GM12878 (cell line): Measurements from ENCODE around the gene MN1. TPM values are rescaled to one million over a fixed set of nuclear protein-coding genes. Genes with fewer than 3 reads are reported as not detected.

Source experiments
- ATAC-seq: fragments of 200-7000 bp; cut with Tn5 transposase; 3 replicates; pipeline ENCODE4 v1.9.1; 2020; ENCODE audit warnings: mild to moderate bottlenecking, moderate library complexity
- BruUV-seq: library from RNA; stranded (reverse); fragments of 400-500 nt; replicated peaks from 2 replicates; lab custom pipeline; 2021; lab: Mats Ljungman, UMichigan
- CTCF ChIA-PET: fragments of 300-600 bp; sonication (Branson Sonifier 250); formaldehyde crosslinking; extraction: SDS; loops from one replicate; lab custom pipeline; 2021; ENCODE audit warnings: inconsistent platforms; lab: Yijun Ruan, JAX
- POLR2A ChIA-PET: fragments of 350-600 bp; formaldehyde crosslinking; extraction: SDS; loops from one replicate; lab custom pipeline; 2021; ENCODE audit warnings: inconsistent platforms; lab: Charles Lee
- RAD21 ChIA-PET: fragments of 300-600 bp; sonication (Branson Sonifier 250); formaldehyde crosslinking; loops from one replicate; lab custom pipeline; 2023; ENCODE audit warnings: antibody characterized with exemption; ENCODE audit not compliant: unreplicated experiment; lab: Charles Lee
- SMC1A ChIA-PET: fragments of 300-600 bp; sonication (Branson Sonifier 250); formaldehyde crosslinking; loops from one replicate; lab custom pipeline; 2023; ENCODE audit not compliant: unreplicated experiment, uncharacterized antibody; lab: Charles Lee
- DNase-seq: peaks from one replicate; pipeline ENCODE4 v3.0.0-alpha.2; 2011; ENCODE audit warnings: low read depth, low spot score
- FAIRE-seq: peaks from 3 replicates; lab custom pipeline; 2011; peaks lifted over from hg19 to GRCh38; lab: Jason Lieb, UNC
- H2AFZ ChIP-seq: 2 replicates; pipeline ENCODE4 v1.6.0; 2011; ENCODE audit warnings: low read depth, low read length, control low read depth; ENCODE audit not compliant: control insufficient read depth
- H3K27ac ChIP-seq: 2 replicates; pipeline ENCODE4 v1.5.1; 2011; ENCODE audit warnings: control low read depth; ENCODE audit not compliant: control insufficient read depth, insufficient read depth
- H3K27me3 ChIP-seq, 2 experiments: replicated peaks in 1 of 2; 2 replicates each; pipeline versions ENCODE4 v1.6.0 to v1.6.1; 2011; ENCODE audit warnings: low read length in 1 of 2; ENCODE audit not compliant: control insufficient read depth in 2 of 2, insufficient read depth in 2 of 2
- H3K36me3 ChIP-seq, 2 experiments: 2 replicates each; pipeline ENCODE4 v1.5.1; 2011; ENCODE audit warnings: low read length in 1 of 2; ENCODE audit not compliant: control insufficient read depth in 2 of 2, insufficient read depth in 2 of 2
- H3K4me1 ChIP-seq: 2 replicates; pipeline ENCODE4 v1.6.1; 2011; ENCODE audit warnings: mild to moderate bottlenecking, low read length, moderate library complexity, mixed read lengths; ENCODE audit not compliant: control insufficient read depth, insufficient read depth
- H3K4me2 ChIP-seq: 2 replicates; pipeline ENCODE4 v1.6.0; 2011; ENCODE audit warnings: control low read depth; ENCODE audit not compliant: control insufficient read depth, insufficient read depth
- H3K4me3 ChIP-seq: fragments of 200-600 bp; sonication (generic); 2 replicates; pipeline ENCODE4 v1.5.1; 2016
- H3K79me2 ChIP-seq: 2 replicates; pipeline ENCODE4 v1.6.0; 2011; ENCODE audit warnings: low read length; ENCODE audit not compliant: control insufficient read depth, insufficient read depth
- H3K9ac ChIP-seq: 2 replicates; pipeline ENCODE4 v1.8.0; 2011; ENCODE audit warnings: low read length, control low read depth, mixed read lengths; ENCODE audit not compliant: control insufficient read depth, insufficient read depth
- H3K9me3 ChIP-seq: replicated peaks from 3 replicates; pipeline ENCODE4 v1.5.1; 2011; ENCODE audit warnings: mild to moderate bottlenecking, low read length; ENCODE audit not compliant: control insufficient read depth, insufficient read depth
- H4K20me1 ChIP-seq: 2 replicates; pipeline ENCODE4 v1.6.0; 2011; ENCODE audit not compliant: control insufficient read depth, insufficient read depth
- BRCA1 ChIP-seq: IDR thresholded peaks from 2 replicates; pipeline ENCODE4 v1.6.1; 2011; ENCODE audit warnings: low read depth, low read length, improper control_type of control experiment
- CEBPB ChIP-seq, 2 experiments: fragments of 150-350 bp in 1 of 2; IDR thresholded peaks; 2 replicates each; pipeline ENCODE4 v1.6.1; 2012 to 2014; ENCODE audit warnings: low read depth in 2 of 2, low read length in 2 of 2, borderline replicate concordance in 1 of 2, inconsistent platforms in 1 of 2
- EGR1 ChIP-seq, 2 experiments: IDR thresholded peaks; 1 replicate in 1 of 2; 2 replicates in 1 of 2; pipeline ENCODE4 v1.6.1; 2011 to 2012; ENCODE audit warnings: low read depth in 2 of 2, low read length in 2 of 2, borderline replicate concordance in 1 of 2, mild to moderate bottlenecking in 1 of 2, moderate library complexity in 1 of 2
- IKZF2 ChIP-seq, 2 experiments: fragments of 450-650 bp; IDR thresholded peaks; 2 replicates each; pipeline ENCODE4 v1.6.1; 2017; ENCODE audit warnings: mild to moderate bottlenecking in 2 of 2, moderate library complexity in 2 of 2
- MTA2 ChIP-seq: fragments of 450-650 bp; IDR thresholded peaks from 2 replicates; pipeline ENCODE4 v1.6.1; 2016; ENCODE audit warnings: low read depth, mild to moderate bottlenecking, moderate library complexity
- MYB ChIP-seq: fragments of 150-350 bp; IDR thresholded peaks from 2 replicates; pipeline ENCODE4 v1.6.1; 2014; ENCODE audit warnings: mild to moderate bottlenecking, low read depth, low read length, borderline replicate concordance
- SIX5 ChIP-seq: IDR thresholded peaks from 2 replicates; pipeline ENCODE4 v1.6.1; 2011; ENCODE audit warnings: mild to moderate bottlenecking, low read depth, low read length, moderate library complexity; ENCODE audit not compliant: severe bottlenecking
- STAT3 ChIP-seq: IDR thresholded peaks from 2 replicates; pipeline ENCODE4 v1.6.1; 2011; ENCODE audit warnings: low read depth, low read length, improper control_type of control experiment
- ZSCAN29 ChIP-seq: fragments of 450-650 bp; IDR thresholded peaks from 2 replicates; pipeline ENCODE4 v1.6.1; 2017; ENCODE audit warnings: mild to moderate bottlenecking, moderate library complexity
- WGBS: methylation state at CpG from one replicate; pipeline ENCODE4 v1.1.6; 2016; ENCODE audit warnings: low lambda C conversion rate; ENCODE audit not compliant: insufficient replicate concordance, insufficient coverage; ENCODE audit errors: missing lambda C conversion rate; 5-methylcytosine and 5-hydroxymethylcytosine counted together
- in situ Hi-C: fragments of 300-500 bp; cut with MboI; formaldehyde crosslinking; loops from 9 replicates; pipeline ENCODE4 v1.14.3; 2018; ENCODE audit warnings: mixed read lengths
- intact Hi-C: fragments of 100-400 bp; cut with micrococcal nuclease; formaldehyde crosslinking; loops from one replicate; pipeline ENCODE4 v1.14.2; 2022; ENCODE audit not compliant: unreplicated experiment
- polyA plus RNA-seq, 11 experiments: library from polyadenylated mRNA; depleted of rRNA in 4 of 11; unstranded in 6 of 11; stranded (reverse) in 5 of 11; fragments of >200 nt; fragmentation: Nextera tagmentation in 4 of 11; fragmentation: Illumina TruSeq in 1 of 11; extraction: Ambion mirVana in 4 of 11; extraction: Trizol in 1 of 11; gene quantifications; 1 replicate in 1 of 11; 2 replicates in 10 of 11; pipeline versions ENCODE4 v1.2.1 to v1.2.3, GENCODE V29; 2011 to 2016; ENCODE audit warnings: inconsistent platforms in 2 of 11, missing spikeins in 2 of 11, low read depth in 1 of 11
- total RNA-seq, 4 experiments: library from RNA; depleted of rRNA in 3 of 4; stranded (reverse); fragments of >200 nt in 3 of 4; fragmentation: Illumina TruSeq in 1 of 4; extraction: Trizol in 1 of 4; gene quantifications; 2 replicates each; pipeline versions ENCODE4 v1.2.1 to v1.2.3, GENCODE V29; 2013 to 2021
- TF ChIP-seq, protein P1 (sequence below): fragments of 450-650 bp; IDR thresholded peaks from 2 replicates; pipeline ENCODE4 v1.6.1; 2017; ENCODE audit warnings: antibody characterized with exemption, mild to moderate bottlenecking, moderate library complexity

Gene MN1
- total and polyA plus RNA-seq, 10 of the 15 experiments (the other 5 are each of a cell fraction or from before 2014, with no cell fraction given): under 0.01 to 0.24 (median 0.03) TPM; not detected in 3

DNA sequence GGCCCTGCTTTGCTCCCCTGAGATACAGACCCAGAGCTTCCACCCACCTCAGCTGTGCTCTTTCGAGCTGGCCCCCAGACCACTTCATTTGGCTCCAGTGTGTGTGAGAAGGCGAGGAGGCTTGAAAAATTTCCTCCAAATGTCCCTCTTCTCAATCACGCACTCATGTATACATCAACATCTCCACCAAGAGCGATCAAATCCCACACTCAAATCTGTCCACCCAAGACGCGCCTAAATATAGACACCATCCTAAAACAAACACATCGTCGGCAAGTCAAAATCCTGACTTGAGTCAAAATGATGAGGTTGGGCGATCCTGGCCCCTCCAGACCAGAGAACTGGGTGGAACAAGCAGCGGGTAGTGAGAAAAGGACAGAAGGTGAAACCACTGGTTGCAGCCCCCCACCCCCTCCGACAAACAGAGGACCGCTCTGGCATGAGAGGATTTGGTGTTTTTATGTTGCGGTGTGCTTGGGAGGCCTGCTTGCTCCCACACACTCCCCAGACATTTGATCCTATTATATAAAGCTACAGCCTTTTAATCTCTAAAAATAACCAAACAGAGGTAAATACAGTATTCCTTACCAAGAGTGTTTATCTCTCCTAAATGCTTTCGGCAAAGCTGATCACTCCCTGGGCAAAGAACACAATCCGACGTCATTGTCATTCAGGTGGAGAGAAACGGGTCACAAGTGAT is 10.2 kb downstream of the MN1 start:
- ChIA-PET POLR2A (no interaction called here), CTCF (no interaction called here), SMC1A (no interaction called here), RAD21 (no interaction called here)
- WGBS: 63% methylated on average over 17 of the region's 17 CpGs
- DNase-seq: no peak
- H3K4me3 ChIP-seq: no peak overlapping the region
- no peaks in the 10 kb centered on the region for H4K20me1 ChIP-seq
- TF ChIP-seq MYB: no peak
- TF ChIP-seq MTA2: no peak
- no peak for TF ChIP-seq ZSCAN29
- no peak for TF ChIP-seq STAT3
- no peak for TF ChIP-seq CEBPB (IDR thresholded peaks at IDR 0.05; ENCODE audit: borderline replicate concordance in 1 of 2, low read depth in 2 of 2, low read length in 2 of 2)
- H3K79me2 ChIP-seq: no peaks in the 10 kb centered on the region
- H3K36me3 ChIP-seq: no peaks in the 10 kb centered on the region
- no peaks in the 10 kb centered on the region for H3K9me3 ChIP-seq
- no peaks in the 10 kb centered on the region for H3K4me1 ChIP-seq
- H3K27ac ChIP-seq: no peak overlapping the region
- no TSS peak for BruUV-seq
- ATAC-seq: no peak
- intact Hi-C loops (no loop called here), in situ Hi-C loops (no loop called here)
- no peak overlapping the region for H2AFZ ChIP-seq
- H3K4me2 ChIP-seq: no peak overlapping the region
- no peak for FAIRE-seq
- no peaks in the 10 kb centered on the region; a peak in 1 of 4 replicates for H3K27me3 ChIP-seq
- no peak overlapping the region for H3K9ac ChIP-seq

- H3K9ac ChIP-seq: no peak overlapping the region
- no peaks in the 10 kb centered on the region for H3K36me3 ChIP-seq
- ChIA-PET RAD21 (no interaction called here), POLR2A (no interaction called here), CTCF (no interaction called here), SMC1A (no interaction called here)
- no peaks in the 10 kb centered on the region; a peak in 1 of 4 replicates for H3K27me3 ChIP-seq
- H3K27ac ChIP-seq: no peak overlapping the region
- BruUV-seq: no TSS peak
- H3K79me2 ChIP-seq: no peaks in the 10 kb centered on the region
- no peak for FAIRE-seq
- intact Hi-C loops (no loop called here), in situ Hi-C loops (no loop called here)
- 36% methylated on average over 23 of the region's 25 CpGs for WGBS
- no peak for TF ChIP-seq EGR1 (IDR thresholded peaks at IDR 0.05; ENCODE audit: borderline replicate concordance in 1 of 2, low read depth in 2 of 2, low read length in 2 of 2)
- TF ChIP-seq SIX5: no peak
- TF ChIP-seq, protein P1, sequence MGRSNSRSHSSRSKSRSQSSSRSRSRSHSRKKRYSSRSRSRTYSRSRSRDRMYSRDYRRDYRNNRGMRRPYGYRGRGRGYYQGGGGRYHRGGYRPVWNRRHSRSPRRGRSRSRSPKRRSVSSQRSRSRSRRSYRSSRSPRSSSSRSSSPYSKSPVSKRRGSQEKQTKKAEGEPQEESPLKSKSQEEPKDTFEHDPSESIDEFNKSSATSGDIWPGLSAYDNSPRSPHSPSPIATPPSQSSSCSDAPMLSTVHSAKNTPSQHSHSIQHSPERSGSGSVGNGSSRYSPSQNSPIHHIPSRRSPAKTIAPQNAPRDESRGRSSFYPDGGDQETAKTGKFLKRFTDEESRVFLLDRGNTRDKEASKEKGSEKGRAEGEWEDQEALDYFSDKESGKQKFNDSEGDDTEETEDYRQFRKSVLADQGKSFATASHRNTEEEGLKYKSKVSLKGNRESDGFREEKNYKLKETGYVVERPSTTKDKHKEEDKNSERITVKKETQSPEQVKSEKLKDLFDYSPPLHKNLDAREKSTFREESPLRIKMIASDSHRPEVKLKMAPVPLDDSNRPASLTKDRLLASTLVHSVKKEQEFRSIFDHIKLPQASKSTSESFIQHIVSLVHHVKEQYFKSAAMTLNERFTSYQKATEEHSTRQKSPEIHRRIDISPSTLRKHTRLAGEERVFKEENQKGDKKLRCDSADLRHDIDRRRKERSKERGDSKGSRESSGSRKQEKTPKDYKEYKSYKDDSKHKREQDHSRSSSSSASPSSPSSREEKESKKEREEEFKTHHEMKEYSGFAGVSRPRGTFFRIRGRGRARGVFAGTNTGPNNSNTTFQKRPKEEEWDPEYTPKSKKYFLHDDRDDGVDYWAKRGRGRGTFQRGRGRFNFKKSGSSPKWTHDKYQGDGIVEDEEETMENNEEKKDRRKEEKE: no peak
- no peak for TF ChIP-seq IKZF2 (IDR thresholded peaks at IDR 0.05)
- TF ChIP-seq BRCA1: no peak
- H3K4me3 ChIP-seq: no peak overlapping the region
- DNase-seq: no peak
- H4K20me1 ChIP-seq: no peaks in the 10 kb centered on the region
- no peak overlapping the region for H3K4me2 ChIP-seq
- H2AFZ ChIP-seq: no peak overlapping the region
- no peaks in the 10 kb centered on the region for H3K4me1 ChIP-seq
- no peaks in the 10 kb centered on the region for H3K9me3 ChIP-seq
- ATAC-seq: no peak
Measured at GRCh38 chr22:27790376-27791158, 11.0 kb downstream of the MN1 start.
